Motor neuron (in vitro differentiated cells): Measurements from ENCODE around the gene MAT2A. TPM values are rescaled to one million over a fixed set of nuclear protein-coding genes. Genes with fewer than 3 reads are reported as not detected.
"Not testable (repeated sequence)": the region's sequence is repeated elsewhere in the genome, so short reads cannot be mapped to it uniquely, and the experiment has no call there.

Experiments used
- ATAC-seq, 8 experiments: fragments of 200-7000 bp; cut with Tn5 transposase; replicated peaks in 6 of 8; 2 replicates each; pipeline ENCODE4 v1.8.0; 2021; ENCODE audit warnings: mild to moderate bottlenecking in 8 of 8, moderate library complexity in 8 of 8
- H3K27ac ChIP-seq, 2 donors: fragments of 250-450 bp; sonication (Bioruptor Pico); 2 replicates each; pipeline ENCODE4 v1.9.0; 2021; ENCODE audit warnings: antibody characterized with exemption in 2 of 2, mild to moderate bottlenecking in 2 of 2, moderate library complexity in 1 of 2
- H3K4me1 ChIP-seq, 2 donors: fragments of 250-450 bp; sonication (Bioruptor Pico); replicated peaks in 1 of 2; 2 replicates each; pipeline ENCODE4 v1.6.1; 2021; ENCODE audit warnings: antibody characterized with exemption in 2 of 2, mild to moderate bottlenecking in 2 of 2, moderate library complexity in 1 of 2
- H3K4me3 ChIP-seq, 5 donors: fragments of 250-450 bp; sonication (Bioruptor Pico); 2 replicates each; pipeline ENCODE4 v1.9.0; 2021; ENCODE audit warnings: antibody characterized with exemption in 5 of 5, mild to moderate bottlenecking in 5 of 5, moderate library complexity in 4 of 5
- WGBS, 10 experiments: fragments of 450-650 bp; shearing (Covaris generic); methylation state at CpG; one replicate each; pipeline ENCODE4 v1.0.0; 2022; 5-methylcytosine and 5-hydroxymethylcytosine counted together
- in situ Hi-C, 9 experiments: fragments of 400-800 bp; cut with MboI; loops; one replicate each; pipeline ENCODE4 v1.15.0; 2021; ENCODE audit warnings: low sequenced_read_pairs in 9 of 9, low pct_unique_long_range_greater_than_20kb in 2 of 9; ENCODE audit not compliant: unreplicated experiment in 9 of 9
- total RNA-seq, 8 experiments: library from RNA; unstranded; fragments of 300-600 nt; gene quantifications; 2 replicates each; pipeline versions ENCODE4 v1.2.3 to v1.2.4, GENCODE V29; 2022

Gene MAT2A
- total RNA-seq, 8 experiments from 2014 or later: 64.8 to 340 (median 147) TPM

- H3K4me1 ChIP-seq: peaks cover 8 to 16% of the 10 kb centered on the region in 2 donors
- WGBS, 10 experiments: 0 to 67% (median 53%) methylated on average over 2 to 7 of the region's 7 CpGs; no CpG with 5 or more reads in 1 of the 10 experiments
- peak in 3 of 8 experiments; percentile 8 to 36 (median 16) for ATAC-seq
- in situ Hi-C loops: no loop called here
- H3K27ac ChIP-seq: no peak overlapping the region
- H3K4me3 ChIP-seq: no peak overlapping the region
These were observed 51.2 kb downstream of the MAT2A start for GRCh38 chr2:85589982-85590791.

- 42 to 63% methylated on average over 2 of the region's 2 CpGs; no CpG with 5 or more reads in 8 of the 10 experiments for WGBS, 10 experiments
- in situ Hi-C loops: no loop called here
- Histone ChIP-seq H3K4me3 (no peak overlapping the region), H3K27ac (no peak overlapping the region), H3K4me1 (peaks cover 5 to 8% of the 10 kb centered on the region in 2 donors)
- ATAC-seq: no peak
These were observed 52.0 kb downstream of the MAT2A start for GRCh38 chr2:85590950-85591349.

- no peak for ATAC-seq
- Histone ChIP-seq H3K4me3 (no peak overlapping the region), H3K27ac (no peak overlapping the region)
These were observed 52.6 kb downstream of the MAT2A start for GRCh38 chr2:85591563-85591962.

GRCh38 chr2:85592299-85592698 lies 53.3 kb downstream of the MAT2A start:
- in situ Hi-C loops, ATAC-seq, H3K27ac ChIP-seq, H3K4me3 ChIP-seq: not testable (repeated sequence)
- peaks cover 10 to 13% of the 10 kb centered on the region in 2 donors for H3K4me1 ChIP-seq
- WGBS, 10 experiments: 67 to 87% (median 81%) methylated on average over 1 to 9 of the region's 9 CpGs; no CpG with 5 or more reads in 7 of the 10 experiments

More at GRCh38 chr2:85591563-85591962, 52.6 kb downstream of the MAT2A start:
- in situ Hi-C loops: no loop called here
- peaks cover 8 to 10% of the 10 kb centered on the region in 2 donors for H3K4me1 ChIP-seq
- 53 to 87% methylated on average over 3 of the region's 12 CpGs; no CpG with 5 or more reads in 8 of the 10 experiments for WGBS, 10 experiments

- Histone ChIP-seq H3K27ac (no peak overlapping the region), H3K4me1 (peaks cover 10 to 13% of the 10 kb centered on the region in 2 donors), H3K4me3 (no peak overlapping the region)
- ATAC-seq: no peak
- in situ Hi-C loops: no loop called here
- 30 to 67% (median 40%) methylated on average over 1 to 2 of the region's 3 CpGs; no CpG with 5 or more reads in 7 of the 10 experiments for WGBS, 10 experiments
These were observed 54.1 kb downstream of the MAT2A start for GRCh38 chr2:85593023-85593422.

Other genes starting within 250 kb of the MAT2A start
- gene TGOLN2, start 211.2 kb upstream of the MAT2A start, total RNA-seq: 10 to 100 TPM; 26.6 to 89.1 (median 50.9) TPM
- 10 to 100 TPM in 7 of 8 experiments, 1 to 10 TPM in 1; 8.2 to 61.9 (median 19.1) TPM for gene RETSAT, start 184.6 kb upstream of the MAT2A start, total RNA-seq
- gene ELMOD3, start 184.4 kb upstream of the MAT2A start, total RNA-seq: 10 to 100 TPM; 15.4 to 21.1 (median 18.1) TPM
- gene CAPG, start 128.8 kb upstream of the MAT2A start, total RNA-seq: 10 to 100 TPM in 2 of 8 experiments, 1 to 10 TPM in 6; 3.7 to 54.7 (median 6.9) TPM
- gene SH2D6, start 120.5 kb upstream of the MAT2A start, total RNA-seq: 1 to 10 TPM in 2 of 8 experiments, under 1 TPM in 6; 0.38 to 2.4 (median 0.67) TPM
- 10 to 100 TPM; 16.1 to 40.2 (median 26.6) TPM for gene GGCX, start 22.3 kb downstream of the MAT2A start, total RNA-seq
- 10 to 100 TPM in 2 of 8 experiments, 1 to 10 TPM in 4, under 1 TPM in 2; 0.50 to 14.7 (median 2.0) TPM for gene VAMP8, start 38.4 kb downstream of the MAT2A start, total RNA-seq
- gene VAMP5, start 45.3 kb downstream of the MAT2A start, total RNA-seq: 10 to 100 TPM in 3 of 8 experiments, 1 to 10 TPM in 1, under 1 TPM in 3, not detected in 1; 0.27 to 50.2 (median 4.1) TPM
- 100 to 1,000 TPM; 104 to 237 (median 191) TPM for gene RNF181, start 56.6 kb downstream of the MAT2A start, total RNA-seq
- 10 to 100 TPM in 4 of 8 experiments, 1 to 10 TPM in 4; 3.6 to 19.8 (median 8.3) TPM for gene TMEM150A, start 63.5 kb downstream of the MAT2A start, total RNA-seq
- gene C2orf68, start 72.9 kb downstream of the MAT2A start, total RNA-seq: 10 to 100 TPM; 20.1 to 44.2 (median 27.8) TPM
- gene USP39, start 77.0 kb downstream of the MAT2A start, total RNA-seq: 10 to 100 TPM; 25.8 to 61.3 (median 38.9) TPM
- under 1 TPM; 0.16 to 0.77 (median 0.30) TPM for gene SFTPB, start 129.0 kb downstream of the MAT2A start, total RNA-seq
- gene GNLY, start 155.2 kb downstream of the MAT2A start, total RNA-seq: under 1 TPM in 6 of 8 experiments, not detected in 2; 0.11 to 0.46 (median 0.29) TPM
- gene ATOH8, start 214.8 kb downstream of the MAT2A start, total RNA-seq: 1 to 10 TPM in 7 of 8 experiments, under 1 TPM in 1; 0.71 to 8.6 (median 1.8) TPM